DMS153 treated with DMSO at 0.1 percent for 48 hours (cell line): Measurements from ENCODE around the gene OR13J1.

Source experiments
- DNase-seq: peaks from one replicate; lab custom pipeline; 2025; ENCODE audit not compliant: unreplicated experiment; lab: John Stamatoyannopoulos, UW

The OR13J1 gene

DNA sequence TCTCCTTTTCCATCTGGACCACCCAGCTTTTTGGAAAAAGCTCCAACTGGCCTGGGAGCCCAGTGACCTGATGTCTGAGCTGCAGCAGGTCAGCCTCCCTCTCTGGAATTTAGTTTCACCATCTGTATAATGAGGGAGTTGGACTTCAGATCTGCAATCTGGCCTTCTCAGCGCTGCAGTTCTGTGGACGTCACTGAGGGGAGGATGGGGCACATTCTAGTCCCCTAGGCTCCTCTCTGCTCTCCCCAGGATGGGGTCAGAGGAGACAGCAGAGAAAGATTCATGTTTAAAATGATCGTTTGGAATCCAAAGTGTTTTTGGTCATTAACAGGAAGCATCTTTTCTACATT is 10.2 kb downstream of the OR13J1 start:
- no peak for DNase-seq

GRCh38 chr9:35859310-35859989 is 10.8 kb downstream of the OR13J1 start:
- no peak for DNase-seq

GRCh38 chr9:35858458-35858857 is 11.7 kb downstream of the OR13J1 start:
- no peak for DNase-seq

DNA sequence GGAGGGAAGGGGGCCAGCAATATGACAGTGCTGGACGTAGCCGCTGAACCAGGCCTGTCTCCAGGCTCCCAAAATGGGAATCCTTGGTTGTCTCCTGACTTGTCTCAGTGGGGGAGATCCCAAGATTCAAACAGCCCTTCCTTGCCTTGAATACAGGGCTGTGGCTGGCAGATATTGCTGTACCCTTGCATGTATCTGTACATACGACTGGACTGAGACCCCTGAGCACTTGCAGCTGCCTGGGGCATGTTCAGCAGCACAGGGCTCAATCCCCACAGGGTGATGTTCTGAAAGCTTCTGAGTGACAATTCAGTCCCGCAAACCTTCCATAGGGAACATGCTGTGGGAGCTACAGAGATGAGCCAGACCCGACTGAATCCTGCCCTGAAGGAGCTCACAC is 13.3 kb downstream of the OR13J1 start:
- no peak for DNase-seq

- DNase-seq: no peak
Observed at GRCh38 chr9:35856206-35856605, 14.0 kb downstream of the OR13J1 start.

DNA sequence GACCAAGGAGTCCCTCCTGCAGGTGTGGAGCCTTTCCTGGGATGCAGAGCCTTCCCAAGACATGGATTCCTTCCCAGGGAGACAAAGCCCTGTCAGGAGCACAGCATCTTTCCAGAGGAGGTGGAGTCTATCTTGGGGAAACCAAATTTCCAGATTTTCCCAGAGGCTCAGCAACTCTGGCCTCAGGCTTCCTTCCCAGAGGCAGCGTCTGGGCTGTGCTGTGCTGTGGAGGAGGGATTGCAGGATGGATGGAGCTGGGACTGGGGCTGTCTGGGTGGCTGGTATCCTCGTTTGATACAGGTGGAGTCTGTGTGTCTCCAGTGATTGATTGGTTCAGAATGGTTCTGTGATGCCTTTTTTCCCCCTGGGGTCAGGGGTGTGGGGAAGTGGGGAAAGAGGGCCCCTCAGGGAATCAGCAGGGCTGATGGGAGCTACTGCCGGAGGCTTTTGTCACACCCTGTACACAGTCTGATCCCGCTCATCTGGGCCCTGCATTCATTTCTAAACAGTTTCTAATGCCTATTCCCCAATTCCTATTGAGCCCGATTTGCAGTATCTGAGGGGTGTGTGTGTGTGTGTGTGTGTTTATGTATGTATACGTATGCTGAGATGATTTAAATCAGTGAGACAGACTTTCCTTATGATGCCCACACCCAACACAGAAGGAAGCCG is 16.0 kb downstream of the OR13J1 start:
- no peak for DNase-seq

GRCh38 chr9:35852876-35853865 is 17.0 kb downstream of the OR13J1 start:
- no peak for DNase-seq

DNA sequence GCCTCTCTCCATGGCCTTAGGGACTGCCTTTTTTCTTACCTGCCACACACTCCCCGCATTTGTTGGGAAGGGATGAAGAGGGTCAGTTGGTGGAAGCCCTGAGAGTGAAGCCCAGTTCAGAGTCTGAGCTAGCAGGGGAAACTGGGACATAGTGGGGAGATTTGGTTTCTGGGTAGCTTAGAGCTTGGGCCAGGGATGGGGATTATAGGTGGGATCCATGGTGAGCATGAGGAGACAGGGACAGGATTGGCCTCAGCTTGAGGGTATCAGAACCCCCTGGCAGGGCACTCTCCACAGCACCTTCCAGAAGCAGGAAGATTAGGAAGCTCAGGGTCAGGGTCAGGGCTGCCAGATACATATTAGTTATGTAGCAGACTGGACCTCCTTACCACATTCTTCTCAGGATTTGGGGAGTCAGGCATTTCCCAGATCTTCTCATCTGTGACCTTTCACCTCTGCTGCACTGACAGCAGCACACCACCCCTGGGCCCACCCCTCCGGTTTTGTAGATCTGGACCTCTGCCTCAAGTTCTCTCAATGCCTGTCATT is 17.9 kb downstream of the OR13J1 start:
- DNase-seq: no peak

DNA sequence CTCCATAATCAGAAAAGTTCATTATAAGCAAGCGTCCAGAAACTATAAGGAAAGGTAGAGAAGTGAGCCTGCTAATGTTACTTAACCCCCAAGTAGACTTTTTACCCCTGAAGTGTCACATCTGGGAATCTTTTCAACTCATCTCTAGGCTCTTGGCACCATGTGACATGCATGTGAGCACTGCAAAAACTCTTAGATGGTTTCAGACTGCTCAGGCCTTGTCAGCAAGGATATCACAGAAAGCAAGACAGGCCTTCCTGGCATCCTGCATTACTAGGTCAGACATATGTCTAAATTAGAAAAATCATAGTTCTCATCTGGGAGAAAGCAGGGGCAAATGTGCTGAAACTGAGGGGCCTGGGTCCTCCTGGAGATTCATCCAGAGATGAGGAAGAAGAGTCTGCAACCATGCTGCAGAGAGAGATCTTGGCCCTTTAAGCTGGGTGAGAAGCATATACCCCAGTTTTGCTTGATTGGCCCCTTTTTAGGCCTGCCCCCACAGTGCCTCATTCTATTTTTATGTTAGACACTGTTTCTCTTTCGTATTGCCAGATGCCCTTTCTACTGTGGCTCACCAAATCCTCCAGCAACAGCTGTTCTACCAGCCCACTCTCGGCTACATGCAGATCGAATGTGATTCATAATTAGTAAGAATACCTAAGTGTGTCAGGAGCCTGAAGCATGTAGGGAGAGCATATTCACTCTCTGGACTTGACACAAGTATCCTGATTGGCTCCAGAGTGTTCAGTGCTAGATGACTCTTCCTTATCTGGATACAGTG is 22.2 kb downstream of the OR13J1 start:
- no peak for DNase-seq

GRCh38 chr9:35845824-35846771 is 24.1 kb downstream of the OR13J1 start:
- DNase-seq: no peak

DNA sequence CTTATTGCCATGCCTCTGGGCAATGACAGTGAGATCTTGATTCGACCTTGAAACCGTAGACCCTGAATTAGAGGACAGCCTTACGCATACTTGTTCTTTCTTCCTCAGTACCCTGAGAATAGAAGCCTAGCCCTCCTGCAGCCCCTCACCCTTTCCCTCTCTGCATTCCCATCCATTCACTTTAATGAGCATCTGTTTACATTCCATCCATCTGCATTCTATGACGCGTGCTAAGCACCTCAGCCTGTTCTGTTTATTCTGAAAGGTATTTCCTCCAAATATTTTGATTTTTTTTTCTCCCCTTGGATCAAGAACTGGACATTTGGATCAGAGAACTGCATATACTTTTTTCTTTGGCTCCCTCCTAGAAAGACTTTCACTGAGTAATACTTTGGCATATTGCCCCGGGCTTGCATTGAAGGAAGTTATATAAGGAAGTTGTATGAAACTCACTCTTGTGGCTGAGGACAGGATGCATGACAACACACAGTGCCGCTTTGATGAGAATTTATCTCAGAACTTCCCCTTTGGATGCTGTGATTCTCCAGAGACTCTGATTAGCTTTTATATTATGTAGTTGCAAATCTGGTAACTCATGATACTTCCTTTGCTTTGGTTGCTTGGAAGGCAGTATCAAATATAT is 25.5 kb downstream of the OR13J1 start:
- no peak for DNase-seq

DNA sequence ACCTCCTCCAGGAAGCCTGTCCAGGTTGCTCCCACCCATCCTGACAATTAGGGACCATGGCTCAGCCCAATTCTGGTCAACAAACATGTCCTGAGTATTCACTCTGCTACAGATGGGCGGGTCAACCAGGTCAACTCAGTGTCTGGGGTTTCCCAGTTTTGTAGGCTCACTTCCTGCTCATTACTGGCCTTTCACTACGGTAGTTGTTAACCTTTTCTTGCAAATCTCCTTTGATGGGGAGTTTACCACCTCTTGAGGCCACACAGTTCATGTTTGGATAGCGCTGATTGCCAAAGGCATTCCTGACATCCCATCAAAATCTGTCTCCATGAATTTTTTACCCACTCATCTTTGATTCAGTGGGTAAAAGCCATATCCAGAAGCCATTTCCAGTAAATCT is 27.4 kb downstream of the OR13J1 start:
- no peak for DNase-seq

DNA sequence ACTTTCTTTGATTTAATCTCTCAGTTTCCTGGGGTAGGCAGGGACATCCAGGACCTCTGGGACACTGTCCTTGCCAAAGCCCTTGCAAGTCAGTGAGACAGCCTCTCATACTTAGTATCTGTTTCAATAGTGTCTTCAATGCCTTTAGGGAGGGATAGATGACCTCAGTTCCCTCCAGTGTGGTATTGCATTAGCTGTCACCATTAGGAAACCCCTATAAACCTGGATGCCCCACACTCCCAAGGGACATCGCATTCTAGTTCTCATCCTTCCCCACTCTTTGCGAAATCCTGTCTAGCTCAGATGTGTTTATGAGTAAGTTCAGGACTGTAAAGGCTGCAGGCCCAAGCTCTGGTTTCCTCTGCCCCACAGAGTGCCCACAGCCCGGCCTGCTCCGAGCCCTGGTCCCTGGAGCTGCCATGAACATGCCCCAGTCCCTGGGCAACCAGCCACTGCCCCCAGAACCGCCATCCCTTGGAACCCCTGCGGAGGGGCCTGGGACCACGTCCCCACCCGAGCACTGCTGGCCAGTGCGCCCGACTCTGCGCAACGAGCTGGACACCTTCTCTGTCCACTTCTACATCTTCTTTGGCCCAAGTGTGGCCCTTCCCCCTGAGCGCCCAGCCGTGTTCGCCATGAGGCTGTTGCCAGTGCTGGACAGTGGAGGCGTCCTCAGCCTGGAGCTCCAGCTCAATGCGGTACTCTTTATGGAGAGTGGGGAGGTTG is 28.0 kb downstream of the OR13J1 start:
- DNase-seq: no peak

DNA sequence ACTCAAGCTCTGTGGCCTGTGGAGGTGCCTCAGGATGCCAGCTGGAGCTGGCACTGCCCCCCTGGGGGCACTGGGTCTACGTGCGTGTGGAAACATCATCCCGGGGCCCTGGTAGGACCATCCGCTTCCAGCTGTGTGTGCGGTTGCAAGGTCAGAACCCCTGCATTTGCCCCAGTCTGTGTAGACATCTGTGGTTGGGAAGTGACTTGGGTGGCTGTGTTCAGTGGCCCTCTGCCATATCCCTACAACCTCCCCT is 28.6 kb downstream of the OR13J1 start:
- DNase-seq: no peak

DNA sequence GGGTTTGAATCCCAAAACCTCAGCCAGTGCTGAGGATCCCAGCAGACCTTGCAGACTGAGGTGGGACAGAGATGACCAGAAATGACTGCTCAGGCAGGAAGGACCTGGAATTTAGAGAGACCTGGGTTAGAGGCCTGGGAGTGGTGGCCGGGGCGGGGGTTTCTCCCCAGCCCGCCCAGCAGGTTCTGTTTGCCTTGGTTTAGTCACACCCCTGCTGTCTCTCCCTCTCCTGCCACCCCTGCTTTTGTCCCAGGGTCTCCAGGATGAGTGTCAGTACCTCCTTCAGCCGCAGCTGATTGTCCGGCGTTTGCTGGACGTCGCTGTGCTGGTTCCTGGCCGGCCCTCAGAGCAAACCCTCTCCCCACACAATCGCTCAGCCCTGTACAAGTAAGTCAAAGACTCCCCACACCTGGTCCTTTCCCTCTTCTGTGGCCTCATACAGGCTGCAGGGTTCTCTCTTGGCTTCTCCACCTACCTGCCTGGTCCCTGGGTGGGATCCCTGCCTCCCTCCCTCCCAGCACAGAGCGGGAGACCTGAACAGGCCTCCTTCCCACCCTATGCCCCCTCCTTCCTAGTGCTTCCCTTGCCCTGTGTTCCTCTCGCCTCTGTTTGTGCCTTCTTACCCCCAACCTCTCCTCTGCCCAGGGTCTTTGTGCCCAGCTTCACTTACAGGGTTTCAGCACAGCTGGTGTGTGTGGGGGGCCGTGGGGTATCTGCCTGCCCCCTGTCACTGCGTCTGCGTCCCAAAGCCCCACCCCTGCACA is 29.1 kb downstream of the OR13J1 start:
- no peak for DNase-seq

DNA sequence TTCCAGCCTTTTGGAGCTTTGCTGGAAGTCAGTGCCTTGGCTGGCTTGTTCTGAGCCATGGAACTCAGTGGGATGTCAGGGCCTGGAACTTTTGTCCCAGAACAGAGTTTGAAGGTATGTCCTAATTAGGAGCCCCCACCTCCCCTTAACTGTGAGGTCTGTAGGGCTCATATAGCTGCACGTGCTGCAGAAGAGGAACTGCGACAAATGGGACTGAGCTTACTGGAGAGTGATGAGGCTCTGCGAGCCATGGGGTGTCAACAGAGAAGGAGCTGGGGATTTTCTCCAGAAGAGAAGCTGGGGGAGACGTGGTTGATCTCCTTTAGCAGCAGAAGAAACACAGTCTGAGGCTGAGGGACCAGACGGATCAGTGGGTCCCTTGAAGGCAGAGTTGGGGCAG is 30.3 kb downstream of the OR13J1 start:
- no peak for DNase-seq

DNA sequence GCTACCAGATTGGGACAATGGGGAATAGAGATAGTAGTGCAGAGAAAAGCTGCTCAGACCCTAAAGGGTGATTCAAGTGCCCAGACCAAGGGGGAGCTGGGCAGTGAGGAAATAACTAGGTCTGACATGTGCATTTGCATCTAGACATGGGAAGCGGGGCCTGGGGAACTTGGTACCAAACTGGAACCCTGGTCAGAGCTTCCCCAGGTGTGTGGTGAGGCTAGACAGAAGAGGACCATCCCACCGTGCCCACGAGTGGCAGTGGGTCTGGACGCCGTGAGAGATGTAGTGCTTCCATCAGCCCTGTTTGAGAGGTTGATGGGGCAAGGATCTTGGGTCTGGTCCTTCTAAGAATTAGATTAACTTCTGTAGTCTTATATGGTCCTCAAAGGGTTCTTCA is 33.6 kb downstream of the OR13J1 start:
- no peak for DNase-seq

GRCh38 chr9:35835766-35836165 is 34.4 kb downstream of the OR13J1 start:
- no peak for DNase-seq
